Measurements from ENCODE around the gene AKAP11. TPM values are rescaled to one million over a fixed set of nuclear protein-coding genes. Genes with fewer than 3 reads are reported as not detected.
"Not testable (repeated sequence)": the region's sequence is repeated elsewhere in the genome, so short reads cannot be mapped to it uniquely, and the experiment has no call there.

AKAP11 gene, protein sequence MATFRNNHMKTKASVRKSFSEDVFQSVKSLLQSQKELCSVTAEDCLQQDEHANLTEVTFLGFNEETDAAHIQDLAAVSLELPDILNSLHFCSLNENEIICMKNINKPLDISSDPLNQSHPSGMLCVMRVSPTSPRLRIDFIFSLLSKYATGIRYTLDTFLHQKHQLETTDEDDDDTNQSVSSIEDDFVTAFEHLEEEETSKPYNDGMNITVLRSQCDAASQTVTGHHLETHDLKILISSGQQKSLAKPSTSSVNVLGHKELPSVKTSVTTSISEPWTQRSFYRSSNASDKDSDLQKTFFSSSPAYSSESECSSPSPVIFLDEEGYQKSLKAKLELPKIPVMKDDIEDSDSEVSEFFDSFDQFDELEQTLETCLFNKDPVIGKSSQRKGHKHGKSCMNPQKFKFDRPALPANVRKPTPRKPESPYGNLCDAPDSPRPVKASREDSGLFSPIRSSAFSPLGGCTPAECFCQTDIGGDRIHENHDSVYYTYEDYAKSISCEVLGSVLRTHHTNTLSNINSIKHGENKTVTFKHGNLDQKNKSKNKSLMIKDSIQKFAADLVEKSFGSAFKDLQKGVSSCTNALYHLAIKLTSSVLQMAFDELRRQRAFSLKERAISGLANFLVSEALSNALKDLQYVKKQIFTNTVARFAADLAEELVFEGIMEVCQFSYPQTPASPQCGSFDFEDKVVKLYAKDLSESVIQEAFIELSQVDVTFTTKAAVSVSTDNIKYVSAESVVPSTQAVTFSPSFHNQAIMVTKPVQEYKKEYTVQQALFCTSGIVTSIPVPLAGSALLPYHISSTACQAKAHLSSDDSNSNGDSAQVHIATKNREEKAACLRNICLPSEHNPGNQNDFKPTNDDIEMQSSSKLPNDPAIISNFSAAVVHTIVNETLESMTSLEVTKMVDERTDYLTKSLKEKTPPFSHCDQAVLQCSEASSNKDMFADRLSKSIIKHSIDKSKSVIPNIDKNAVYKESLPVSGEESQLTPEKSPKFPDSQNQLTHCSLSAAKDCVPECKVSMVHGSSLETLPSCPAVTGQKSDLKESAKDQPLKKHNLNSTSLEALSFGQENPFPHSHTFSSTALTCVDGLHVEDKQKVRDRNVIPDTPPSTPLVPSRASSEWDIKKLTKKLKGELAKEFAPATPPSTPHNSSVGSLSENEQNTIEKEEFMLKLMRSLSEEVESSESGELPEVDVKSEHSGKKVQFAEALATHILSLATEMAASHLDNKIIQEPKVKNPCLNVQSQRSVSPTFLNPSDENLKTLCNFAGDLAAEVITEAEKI (N-terminal part only)
- total RNA-seq: 10 to 100 TPM; 23.0 to 25.9 TPM

DNA sequence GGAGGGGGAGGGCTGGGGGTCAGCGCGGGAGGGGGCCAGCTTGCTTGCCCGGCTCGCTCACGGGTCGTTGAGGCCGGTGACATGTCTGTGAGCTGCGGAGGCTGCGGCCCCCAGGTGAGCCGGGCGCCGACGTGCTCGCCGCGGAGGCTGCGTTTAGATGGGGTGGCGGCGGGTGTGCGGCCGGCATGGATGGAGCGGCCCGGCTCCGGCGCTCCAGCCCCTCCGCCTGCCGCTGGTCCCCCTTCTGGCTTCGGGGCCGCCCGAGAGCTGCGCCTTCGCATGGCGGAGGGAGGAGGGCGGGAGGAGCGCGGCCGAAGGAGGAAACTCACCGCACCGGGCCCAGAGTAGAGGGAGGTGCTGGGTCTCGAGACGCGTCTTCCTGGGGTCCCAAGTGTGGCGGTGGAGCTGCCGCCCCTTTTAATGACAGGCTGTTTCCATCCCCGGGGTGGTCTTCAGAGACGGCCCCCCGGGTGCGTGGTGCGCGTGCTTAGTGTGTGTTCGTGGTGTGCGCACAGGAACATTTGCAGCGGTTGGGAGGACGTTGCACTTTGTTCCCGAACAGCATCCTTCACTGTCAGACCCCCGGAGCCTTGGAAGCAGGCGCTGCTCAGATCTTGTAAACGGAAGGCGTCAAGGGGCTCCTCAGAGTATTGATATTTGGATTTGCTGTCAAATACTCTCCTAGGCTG is at the start of gene AKAP11:
Gene AKAP11, plus strand, starts transcription at position 38 of the 689 bp plus-strand sequence. CDS start 14,197 bp downstream, outside the sequence.
- peaks cover 5% of the 10 kb centered on the region for H3K9me3 Mint-ChIP-seq
- peak within 1 kb of the TSS; percentile 97 for H3K4me3 Mint-ChIP-seq
- DNase-seq (ENCODE audit: low spot score) (no peak), ATAC-seq (peak; percentile 64)
- H3K36me3 Mint-ChIP-seq: no peaks in the 10 kb centered on the region
- H3K27ac Mint-ChIP-seq: peak within 1 kb of the TSS; percentile 81 to 96
- peaks cover 0 to 5% of the 10 kb centered on the region in 2 donors for H3K27me3 Mint-ChIP-seq
- peaks cover 34 to 37% of the 10 kb centered on the region in 2 donors for H3K4me1 Mint-ChIP-seq (ENCODE audit: low read depth in 2 of 2)

- Mint-ChIP-seq H3K36me3 (peaks cover 5% of the 10 kb centered on the region), H3K27me3 (peaks cover 0 to 2% of the 10 kb centered on the region in 2 donors), H3K4me3 (no peak overlapping the region), H3K27ac (no peak overlapping the region), H3K9me3 (no peaks in the 10 kb centered on the region), H3K4me1 (ENCODE audit: low read depth in 2 of 2) (no peaks in the 10 kb centered on the region)
- ATAC-seq (no peak), DNase-seq (ENCODE audit: low spot score) (no peak)
Measured at GRCh38 chr13:42223681-42224080, 48.3 kb upstream of the AKAP11 start.

- H3K36me3 Mint-ChIP-seq: peaks cover 5% of the 10 kb centered on the region
- no peak for ATAC-seq
- no peaks in the 10 kb centered on the region for H3K4me1 Mint-ChIP-seq (ENCODE audit: low read depth in 2 of 2)
Measured at GRCh38 chr13:42225051-42225450, 46.9 kb upstream of the AKAP11 start.

GRCh38 chr13:42226759-42227158 is 45.2 kb upstream of the AKAP11 start:
- not testable (repeated sequence) for ATAC-seq; H3K9me3 Mint-ChIP-seq; H3K4me3 Mint-ChIP-seq; H3K27ac Mint-ChIP-seq; H3K27me3 Mint-ChIP-seq; H3K36me3 Mint-ChIP-seq; H3K4me1 Mint-ChIP-seq (ENCODE audit: low read depth in 2 of 2); DNase-seq (ENCODE audit: low spot score)

More at GRCh38 chr13:42225051-42225450, 46.9 kb upstream of the AKAP11 start:
- H3K4me3 Mint-ChIP-seq: no peak overlapping the region
- H3K27ac Mint-ChIP-seq: no peak overlapping the region
- DNase-seq (ENCODE audit: low spot score): no peak
- H3K27me3 Mint-ChIP-seq: no peaks in the 10 kb centered on the region
- no peaks in the 10 kb centered on the region for H3K9me3 Mint-ChIP-seq

- H3K4me3 Mint-ChIP-seq: no peak overlapping the region
- H3K27ac Mint-ChIP-seq: no peak overlapping the region
Measured at GRCh38 chr13:42228527-42228926, 43.4 kb upstream of the AKAP11 start.

DNA sequence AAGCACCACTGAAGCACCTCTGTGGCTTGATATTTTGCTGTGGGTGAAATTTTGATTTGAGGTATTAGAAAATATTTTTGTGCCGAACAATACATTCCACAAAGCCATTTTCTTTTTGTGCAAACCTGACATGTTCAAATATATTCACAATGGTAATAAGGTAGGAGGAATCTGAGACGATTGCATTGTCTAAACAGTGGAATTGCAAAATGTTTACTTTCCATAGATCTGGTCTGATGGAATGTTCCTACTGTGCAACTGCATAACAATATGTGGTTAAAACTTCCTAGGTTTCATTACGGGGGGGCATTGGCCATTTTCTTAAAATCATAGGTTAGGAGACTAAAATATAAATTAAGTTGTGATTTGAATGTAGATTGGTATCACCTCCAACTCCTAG is 42.7 kb upstream of the AKAP11 start:
- Mint-ChIP-seq H3K9me3 (no peaks in the 10 kb centered on the region), H3K27me3 (no peaks in the 10 kb centered on the region), H3K4me3 (no peak overlapping the region)

More at GRCh38 chr13:42228527-42228926, 43.4 kb upstream of the AKAP11 start:
- no peaks in the 10 kb centered on the region for H3K27me3 Mint-ChIP-seq
- DNase-seq (ENCODE audit: low spot score) (no peak), ATAC-seq (no peak)
- no peaks in the 10 kb centered on the region for H3K4me1 Mint-ChIP-seq (ENCODE audit: low read depth in 2 of 2)
- H3K36me3 Mint-ChIP-seq: peaks cover 5% of the 10 kb centered on the region
- H3K9me3 Mint-ChIP-seq: no peaks in the 10 kb centered on the region

DNA sequence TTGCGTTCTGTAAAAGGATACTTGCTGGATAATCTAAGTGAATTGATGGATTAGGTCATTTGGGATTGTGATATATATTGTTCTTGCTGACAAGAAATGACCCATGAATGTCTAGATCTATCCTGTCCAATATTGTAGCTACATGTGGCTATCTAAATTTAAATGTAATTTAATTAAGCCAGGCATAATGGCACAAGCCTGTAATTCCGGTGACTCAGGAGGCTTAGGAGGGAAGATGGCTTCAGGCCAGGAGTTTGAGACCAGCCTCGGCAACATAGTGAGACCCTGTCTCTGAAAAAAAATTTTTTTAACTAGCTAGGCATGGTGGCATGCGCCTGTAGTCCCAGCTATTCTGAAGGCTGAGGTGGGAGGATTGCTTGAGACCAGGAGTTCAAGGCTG is 39.3 kb upstream of the AKAP11 start:
- Mint-ChIP-seq H3K27me3 (no peaks in the 10 kb centered on the region), H3K9me3 (no peaks in the 10 kb centered on the region), H3K4me1 (ENCODE audit: low read depth in 2 of 2) (no peaks in the 10 kb centered on the region), H3K27ac (no peak overlapping the region), H3K4me3 (no peak overlapping the region), H3K36me3 (no peaks in the 10 kb centered on the region)
- DNase-seq (ENCODE audit: low spot score): no peak
- ATAC-seq: no peak

More for the DNA sequence above, 42.7 kb upstream of the AKAP11 start:
- Mint-ChIP-seq H3K27ac (no peak overlapping the region), H3K4me1 (ENCODE audit: low read depth in 2 of 2) (no peaks in the 10 kb centered on the region), H3K36me3 (peaks cover 5% of the 10 kb centered on the region)
- DNase-seq (ENCODE audit: low spot score) (no peak), ATAC-seq (no peak)

- no peaks in the 10 kb centered on the region for H3K9me3 Mint-ChIP-seq
- ATAC-seq (no peak), DNase-seq (ENCODE audit: low spot score) (no peak)
- no peaks in the 10 kb centered on the region for H3K4me1 Mint-ChIP-seq (ENCODE audit: low read depth in 2 of 2)
- no peaks in the 10 kb centered on the region for H3K36me3 Mint-ChIP-seq
- no peak overlapping the region for H3K27ac Mint-ChIP-seq
- H3K4me3 Mint-ChIP-seq: no peak overlapping the region
- H3K27me3 Mint-ChIP-seq: no peaks in the 10 kb centered on the region
Measured at GRCh38 chr13:42233726-42234125, 38.2 kb upstream of the AKAP11 start.

DNA sequence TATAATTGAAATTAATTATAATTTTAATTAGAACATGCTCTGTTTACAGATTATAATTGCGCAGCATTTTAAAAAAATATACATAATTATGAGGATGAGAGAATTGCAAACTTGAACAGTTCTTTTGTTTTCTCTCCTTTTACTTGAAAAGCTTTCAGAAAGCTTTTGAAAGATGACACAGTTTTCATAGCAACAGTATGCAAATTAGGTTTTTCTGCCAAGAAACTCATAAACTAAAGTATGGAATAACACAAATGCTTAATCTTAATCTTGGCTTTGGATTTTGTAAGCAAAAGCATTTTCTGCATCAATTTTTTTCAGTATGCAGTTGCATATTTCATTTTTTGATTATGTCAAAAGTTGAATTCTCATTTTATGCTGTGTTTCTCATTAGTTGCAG is 32.8 kb upstream of the AKAP11 start:
- ATAC-seq (no peak), DNase-seq (ENCODE audit: low spot score) (no peak)
- Mint-ChIP-seq H3K27ac (no peak overlapping the region), H3K4me3 (no peak overlapping the region), H3K36me3 (no peaks in the 10 kb centered on the region), H3K9me3 (no peaks in the 10 kb centered on the region), H3K27me3 (peaks cover 8 to 17% of the 10 kb centered on the region in 2 donors), H3K4me1 (ENCODE audit: low read depth in 2 of 2) (peaks cover 0 to 4% of the 10 kb centered on the region in 2 donors)

DNA sequence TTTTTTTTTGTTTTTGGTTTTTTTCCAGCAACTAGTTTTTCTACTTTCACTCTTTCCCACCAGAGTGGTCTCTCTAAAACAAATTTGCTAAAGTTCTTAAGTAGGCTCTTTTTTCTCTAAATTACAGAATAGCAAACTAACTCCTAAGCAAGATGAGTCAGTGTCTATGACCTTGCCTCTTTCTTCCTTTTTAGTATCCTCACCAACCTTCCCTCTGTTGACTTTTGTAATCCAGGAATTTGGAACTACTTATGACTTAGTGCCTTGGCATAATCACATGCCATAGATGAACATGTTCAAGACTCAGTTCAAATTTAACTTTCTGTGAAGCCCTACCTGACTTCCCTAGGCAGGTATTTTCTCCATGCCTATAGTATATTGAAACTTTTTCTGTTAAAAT is 32.3 kb upstream of the AKAP11 start:
- no peak for ATAC-seq
- peaks cover 0 to 4% of the 10 kb centered on the region in 2 donors for H3K4me1 Mint-ChIP-seq (ENCODE audit: low read depth in 2 of 2)
- no peaks in the 10 kb centered on the region for H3K9me3 Mint-ChIP-seq
- H3K27ac Mint-ChIP-seq: no peak overlapping the region
- H3K27me3 Mint-ChIP-seq: peaks cover 8 to 17% of the 10 kb centered on the region in 2 donors
- H3K4me3 Mint-ChIP-seq: no peak overlapping the region
- no peaks in the 10 kb centered on the region for H3K36me3 Mint-ChIP-seq
- no peak for DNase-seq (ENCODE audit: low spot score)

DNA sequence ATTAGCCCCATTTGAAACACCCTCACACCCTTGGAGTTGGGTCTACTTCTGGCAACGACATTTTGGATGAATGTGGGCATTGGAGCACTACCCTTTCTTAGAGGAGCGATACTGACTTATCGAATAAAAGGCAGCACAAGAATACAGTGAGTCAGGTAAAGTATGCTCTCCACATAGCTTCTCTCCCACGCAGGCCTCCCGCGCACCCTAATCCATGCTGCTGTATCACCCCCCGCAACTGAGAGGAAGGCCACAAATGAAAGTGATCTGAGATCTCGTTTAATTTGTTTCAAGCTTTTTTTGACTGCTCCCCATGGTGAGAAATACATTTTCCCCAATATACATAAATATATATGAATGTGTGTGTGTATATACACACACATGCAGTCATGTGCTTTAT is 25.4 kb upstream of the AKAP11 start:
- H3K27me3 Mint-ChIP-seq: peaks cover 10 to 17% of the 10 kb centered on the region in 2 donors
- no peak overlapping the region for H3K27ac Mint-ChIP-seq
- H3K36me3 Mint-ChIP-seq: no peaks in the 10 kb centered on the region
- DNase-seq (ENCODE audit: low spot score) (no peak), ATAC-seq (no peak)
- H3K9me3 Mint-ChIP-seq: no peaks in the 10 kb centered on the region
- no peak overlapping the region for H3K4me3 Mint-ChIP-seq
- peaks cover 0 to 4% of the 10 kb centered on the region in 2 donors for H3K4me1 Mint-ChIP-seq (ENCODE audit: low read depth in 2 of 2)

DNA sequence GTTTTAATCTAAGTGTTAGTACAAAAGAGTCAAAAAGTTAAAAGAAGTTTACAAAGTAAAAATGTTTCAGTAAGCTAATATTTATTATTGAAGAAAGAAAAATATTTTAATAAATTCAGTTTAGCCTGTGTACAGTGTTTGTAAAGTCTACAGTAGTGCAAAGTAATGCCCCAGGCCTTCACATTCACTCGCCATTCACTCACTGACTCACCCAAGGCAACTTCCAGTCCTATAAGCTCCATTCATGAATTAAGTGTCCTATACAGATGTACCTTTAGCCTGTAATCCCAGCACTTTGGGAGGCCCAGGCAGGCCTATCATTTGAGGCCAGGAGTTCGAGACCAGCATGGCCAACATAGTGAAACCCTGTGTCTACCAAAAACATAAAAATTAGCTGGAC is 24.1 kb upstream of the AKAP11 start:
- H3K27ac Mint-ChIP-seq: no peak overlapping the region
- H3K9me3 Mint-ChIP-seq: no peaks in the 10 kb centered on the region
- H3K36me3 Mint-ChIP-seq: no peaks in the 10 kb centered on the region
- peaks cover 0 to 4% of the 10 kb centered on the region in 2 donors for H3K4me1 Mint-ChIP-seq (ENCODE audit: low read depth in 2 of 2)
- no peak overlapping the region for H3K4me3 Mint-ChIP-seq
- DNase-seq (ENCODE audit: low spot score): no peak
- peaks cover 13% of the 10 kb centered on the region in 2 donors for H3K27me3 Mint-ChIP-seq
- ATAC-seq: no peak

- Mint-ChIP-seq H3K9me3 (no peaks in the 10 kb centered on the region), H3K27me3 (peaks cover 0 to 12% of the 10 kb centered on the region in 2 donors), H3K36me3 (no peaks in the 10 kb centered on the region), H3K27ac (no peak overlapping the region), H3K4me1 (ENCODE audit: low read depth in 2 of 2) (no peaks in the 10 kb centered on the region), H3K4me3 (no peak overlapping the region)
- ATAC-seq: no peak
- DNase-seq (ENCODE audit: low spot score): no peak
Measured at GRCh38 chr13:42255886-42256285, 16.1 kb upstream of the AKAP11 start.

Measured in natural killer cell treated with Interleukin-12 subunit alpha and Interleukin-12 subunit beta and Interleukin-15 and Interleukin-18, amount 100 ng/mL, for 72 hours (primary cell).